Measurements from ENCODE around the gene FBXL3. TPM values are rescaled to one million over a fixed set of nuclear protein-coding genes. Genes with fewer than 3 reads are reported as not detected.

Gene FBXL3
- total RNA-seq, result 10 to 100 TPM; 30.5 to 87.4 (median 49.5) TPM
- polyA plus RNA-seq, result 10 to 100 TPM; 12.1 to 45.4 (median 14.4) TPM
- long read RNA-seq, donor 1, transcript FBXL3-201 (5 exons, 3,503 nt), result major isoform, 5 of 5 reads
- long read RNA-seq, donor 1, partial matches to known transcripts, result 0 of 5 reads
- long read RNA-seq, donor 1, other reads (novel, unspliced or antisense), result 0 of 5 reads
- long read RNA-seq, donor 2, transcript FBXL3-201 (5 exons, 3,503 nt), result major isoform, 9 of 10 reads
- long read RNA-seq, donor 2, partial matches to known transcripts, result 0 of 10 reads
- long read RNA-seq, donor 2, other reads (novel, unspliced or antisense), result 0 of 10 reads
- long read RNA-seq, donor 3, result 0 reads
- long read RNA-seq, donor 4, partial matches to known transcripts, result 0 of 2 reads
- long read RNA-seq, donor 4, other reads (novel, unspliced or antisense), result 2 of 2 reads
- long read RNA-seq, donor 5, transcript FBXL3-201 (5 exons, 3,503 nt), result major isoform, 75 of 98 reads
- long read RNA-seq, donor 5, partial matches to known transcripts, result 0 of 98 reads
- long read RNA-seq, donor 5, other reads (novel, unspliced or antisense), result 22 of 98 reads
- long read RNA-seq, donor 6, partial matches to known transcripts, result 0 of 2 reads
- long read RNA-seq, donor 6, other reads (novel, unspliced or antisense), result 2 of 2 reads
- long read RNA-seq, donor 7, transcript FBXL3-201 (5 exons, 3,503 nt), result major isoform, 5 of 5 reads
- long read RNA-seq, donor 7, partial matches to known transcripts, result 0 of 5 reads
- long read RNA-seq, donor 7, other reads (novel, unspliced or antisense), result 0 of 5 reads
- long read RNA-seq, donor 8, transcript FBXL3-201 (5 exons, 3,503 nt), result major isoform, 8 of 8 reads
- long read RNA-seq, donor 8, partial matches to known transcripts, result 0 of 8 reads
- long read RNA-seq, donor 8, other reads (novel, unspliced or antisense), result 0 of 8 reads
- long read RNA-seq, donor 9, transcript FBXL3-201 (5 exons, 3,503 nt), result major isoform, 7 of 62 reads
- long read RNA-seq, donor 9, partial matches to known transcripts, result 37 of 62 reads
- long read RNA-seq, donor 9, other reads (novel, unspliced or antisense), result 18 of 62 reads
- long read RNA-seq, donor 10, partial matches to known transcripts, result 0 of 3 reads
- long read RNA-seq, donor 10, other reads (novel, unspliced or antisense), result 0 of 3 reads

GRCh38 chr13:77026861-77027621 lies at the start of gene FBXL3:
Gene FBXL3 (minus strand): TSS chr13:77027159. CDS start chr13:77021860, 5,299 bp downstream.
- peak within 1 kb of the TSS; percentile 13 to 99 (median 85) for H3K4me3 ChIP-seq
- WGBS, 4 donors, result 0 to 1% (median 0%) methylated on average over 15 to 74 of the region's 74 CpGs
- peaks cover 22 to 45% of the 10 kb centered on the region in 2 donors for H3K4me1 ChIP-seq (replicated peaks in 1 of 2)
- TF ChIP-seq CTCF (IDR thresholded peaks at IDR 0.05) (peak in 1 of 6 experiments; percentile 12), POLR2A (IDR thresholded peaks at IDR 0.05) (peak; percentile 52 to 77)
- peak; percentile 80 to 90 (median 85) for DNase-seq
- H3K36me3 ChIP-seq (replicated peaks in 1 of 2), result no peaks in the 10 kb centered on the region
- H3K27me3 ChIP-seq, result no peaks in the 10 kb centered on the region
- peak within 1 kb of the TSS; percentile 91 to 99 (median 98) for H3K27ac ChIP-seq
- intact Hi-C loops (cut with DNase I), result no loop called here
- H3K9me3 ChIP-seq (replicated peaks in 1 of 3), result no peaks in the 10 kb centered on the region

GRCh38 chr13:77067519-77067918 lies 40.6 kb upstream of the FBXL3 start:
- intact Hi-C loops (cut with DNase I), result no loop called here

GRCh38 chr13:77065461-77066147 lies 38.6 kb upstream of the FBXL3 start:
- Histone ChIP-seq H3K27ac (peak overlapping the region in 2 of 5 donors; percentile 15 to 27), H3K4me3 (no peak overlapping the region), H3K4me1 (replicated peaks in 1 of 2) (no peaks in the 10 kb centered on the region), H3K36me3 (replicated peaks in 1 of 2) (peaks cover 0 to 52% of the 10 kb centered on the region in 2 donors), H3K27me3 (no peaks in the 10 kb centered on the region), H3K9me3 (replicated peaks in 1 of 3) (no peaks in the 10 kb centered on the region)
- intact Hi-C loops (cut with DNase I), result no loop called here
- DNase-seq, result no peak
- TF ChIP-seq CTCF (IDR thresholded peaks at IDR 0.05) (no peak), POLR2A (IDR thresholded peaks at IDR 0.05) (no peak)
- WGBS, 4 donors, result 73 to 86% (median 75%) methylated on average over 5 of the region's 5 CpGs

More at GRCh38 chr13:77067519-77067918, 40.6 kb upstream of the FBXL3 start:
- Histone ChIP-seq H3K4me1 (replicated peaks in 1 of 2) (no peaks in the 10 kb centered on the region), H3K36me3 (replicated peaks in 1 of 2) (peaks cover 0 to 49% of the 10 kb centered on the region in 2 donors), H3K27ac (no peak overlapping the region), H3K4me3 (no peak overlapping the region), H3K27me3 (no peaks in the 10 kb centered on the region), H3K9me3 (replicated peaks in 1 of 3) (no peaks in the 10 kb centered on the region)
- DNase-seq, result no peak
- TF ChIP-seq CTCF (IDR thresholded peaks at IDR 0.05) (no peak), POLR2A (IDR thresholded peaks at IDR 0.05) (no peak)
- WGBS, 4 donors, result 82 to 93% (median 88%) methylated on average over 2 of the region's 2 CpGs

Measured in adrenal gland (tissue), 19 donors.